ENCODE measurements around the gene ZNF423. TPM values are rescaled to one million over a fixed set of nuclear protein-coding genes. Genes with fewer than 3 reads are reported as not detected.

ZNF423 gene
- total RNA-seq, 6 experiments from 2014 or later: 0.43 to 1.2 (median 0.89) TPM

- Histone ChIP-seq H3K36me3 (no peaks in the 10 kb centered on the region), H3K27ac (no peak overlapping the region), H3K27me3 (no peaks in the 10 kb centered on the region), H3K9me3 (no peaks in the 10 kb centered on the region), H3K4me1 (no peaks in the 10 kb centered on the region), H3K4me3 (no peak overlapping the region)
- ATAC-seq (no peak), DNase-seq (no peak)
- TF ChIP-seq CTCF (IDR thresholded peaks at IDR 0.05): no peak
- TF ChIP-seq POLR2A (IDR thresholded peaks at IDR 0.05): no peak
- intact Hi-C loops (cut with DNase I): no loop called here
- WGBS (ENCODE audit: insufficient coverage, low coverage, low lambda C conversion rate, missing lambda C conversion rate): 58% methylated on average over 2 of the region's 9 CpGs
Observed at GRCh38 chr16:49524947-49525315, 331.0 kb downstream of the ZNF423 start.

- H3K36me3 ChIP-seq: no peaks in the 10 kb centered on the region
- 5% methylated on average over 4 of the region's 14 CpGs for WGBS (ENCODE audit: insufficient coverage, low coverage, low lambda C conversion rate, missing lambda C conversion rate)
- H3K27me3 ChIP-seq: no peaks in the 10 kb centered on the region
- TF ChIP-seq CTCF (IDR thresholded peaks at IDR 0.05) (no peak), POLR2A (IDR thresholded peaks at IDR 0.05) (no peak)
- no peaks in the 10 kb centered on the region for H3K4me1 ChIP-seq
- ATAC-seq: no peak
- intact Hi-C loops (cut with DNase I): no loop called here
- no peak for DNase-seq
- H3K9me3 ChIP-seq: no peaks in the 10 kb centered on the region
- H3K27ac ChIP-seq: no peak overlapping the region
- H3K4me3 ChIP-seq: no peak overlapping the region
Observed at GRCh38 chr16:49524216-49524946, 331.5 kb downstream of the ZNF423 start.

- ATAC-seq: no peak
- TF ChIP-seq POLR2A (IDR thresholded peaks at IDR 0.05) (no peak), CTCF (IDR thresholded peaks at IDR 0.05) (no peak)
- intact Hi-C loops (cut with DNase I): no loop called here
- Histone ChIP-seq H3K36me3 (no peaks in the 10 kb centered on the region), H3K4me1 (no peaks in the 10 kb centered on the region), H3K27me3 (no peaks in the 10 kb centered on the region), H3K4me3 (no peak overlapping the region), H3K9me3 (no peaks in the 10 kb centered on the region), H3K27ac (no peak overlapping the region)
- no peak for DNase-seq
- WGBS (ENCODE audit: insufficient coverage, low coverage, low lambda C conversion rate, missing lambda C conversion rate): 93% methylated on average over 5 of the region's 17 CpGs
Observed at GRCh38 chr16:49523435-49524159, 332.3 kb downstream of the ZNF423 start.

GRCh38 chr16:49521734-49522325, 334.1 kb downstream of the ZNF423 start:
- ATAC-seq (no peak), DNase-seq (no peak)
- intact Hi-C loops (cut with DNase I): no loop called here
- Histone ChIP-seq H3K4me3 (no peak overlapping the region), H3K36me3 (no peaks in the 10 kb centered on the region), H3K27me3 (no peaks in the 10 kb centered on the region), H3K4me1 (no peaks in the 10 kb centered on the region), H3K9me3 (no peaks in the 10 kb centered on the region), H3K27ac (no peak overlapping the region)
- 92% methylated on average over 2 of the region's 7 CpGs for WGBS (ENCODE audit: insufficient coverage, low coverage, low lambda C conversion rate, missing lambda C conversion rate)
- no peak for TF ChIP-seq POLR2A (IDR thresholded peaks at IDR 0.05)
- no peak for TF ChIP-seq CTCF (IDR thresholded peaks at IDR 0.05)

All from right lobe of liver (tissue), 6 donors.